Measurements from ENCODE around the gene KRTAP11-1.
A peak's percentile ranks its signal among the peaks of the same experiment; 100 is the strongest.

The KRTAP11-1 gene

GRCh38 chr21:30881480-30881879, at the start of gene KRTAP11-1:
Gene KRTAP11-1 (minus strand): TSS chr21:30881580. CDS start chr21:30881524, 56 bp downstream.
- no peak within 1 kb of the TSS for H3K27ac Mint-ChIP-seq
- ATAC-seq (replicated peaks) (peak in 1 of 2 donors; percentile 12), DNase-seq (no peak)
- H3K36me3 Mint-ChIP-seq = no peaks in the 10 kb centered on the region
- peaks cover 0 to 4% of the 10 kb centered on the region in 2 donors for H3K9me3 Mint-ChIP-seq
- H3K27me3 Mint-ChIP-seq = no peaks in the 10 kb centered on the region
- no peaks in the 10 kb centered on the region for H3K4me1 Mint-ChIP-seq
- no peak within 1 kb of the TSS for H3K4me3 Mint-ChIP-seq

- H3K9me3 Mint-ChIP-seq = peaks cover 14 to 15% of the 10 kb centered on the region in 2 donors
- no peak overlapping the region for H3K4me3 Mint-ChIP-seq
- H3K4me1 Mint-ChIP-seq = no peaks in the 10 kb centered on the region
- ATAC-seq (replicated peaks) (no peak), DNase-seq (no peak)
- H3K36me3 Mint-ChIP-seq = no peaks in the 10 kb centered on the region
- no peak overlapping the region for H3K27ac Mint-ChIP-seq
- H3K27me3 Mint-ChIP-seq = no peaks in the 10 kb centered on the region
Measured at GRCh38 chr21:30924146-30924700, 42.8 kb upstream of the KRTAP11-1 start.

GRCh38 chr21:30921129-30921528, 39.7 kb upstream of the KRTAP11-1 start:
- Mint-ChIP-seq H3K4me1 (no peaks in the 10 kb centered on the region), H3K27ac (no peak overlapping the region), H3K4me3 (no peak overlapping the region), H3K9me3 (peaks cover 0 to 8% of the 10 kb centered on the region in 2 donors), H3K36me3 (no peaks in the 10 kb centered on the region), H3K27me3 (no peaks in the 10 kb centered on the region)
- no peak for DNase-seq
- no peak for ATAC-seq (replicated peaks)

- DNase-seq (no peak), ATAC-seq (replicated peaks) (no peak)
- Mint-ChIP-seq H3K4me1 (no peaks in the 10 kb centered on the region), H3K9me3 (peaks cover 0 to 4% of the 10 kb centered on the region in 2 donors), H3K36me3 (no peaks in the 10 kb centered on the region), H3K4me3 (no peak overlapping the region), H3K27ac (no peak overlapping the region), H3K27me3 (no peaks in the 10 kb centered on the region)
Measured at GRCh38 chr21:30917557-30917956, 36.2 kb upstream of the KRTAP11-1 start.

GRCh38 chr21:30900881-30901280, 19.5 kb upstream of the KRTAP11-1 start:
- Mint-ChIP-seq H3K27ac (no peak overlapping the region), H3K4me1 (no peaks in the 10 kb centered on the region), H3K27me3 (no peaks in the 10 kb centered on the region), H3K9me3 (peaks cover 0 to 7% of the 10 kb centered on the region in 2 donors), H3K36me3 (no peaks in the 10 kb centered on the region), H3K4me3 (no peak overlapping the region)
- no peak for DNase-seq
- peak in 1 of 2 donors; percentile 10 for ATAC-seq (replicated peaks)

- no peak for ATAC-seq (replicated peaks)
- H3K36me3 Mint-ChIP-seq = no peaks in the 10 kb centered on the region
Measured at GRCh38 chr21:30882866-30883597, 1.7 kb upstream of the KRTAP11-1 start.

GRCh38 chr21:30880914-30881313, 466 bp downstream of the KRTAP11-1 start:
- ATAC-seq (replicated peaks) (no peak), DNase-seq (no peak)
- peaks cover 0 to 3% of the 10 kb centered on the region in 2 donors for H3K9me3 Mint-ChIP-seq
- no peaks in the 10 kb centered on the region for H3K4me1 Mint-ChIP-seq
- no peaks in the 10 kb centered on the region for H3K36me3 Mint-ChIP-seq
- no peak overlapping the region for H3K27ac Mint-ChIP-seq
- H3K4me3 Mint-ChIP-seq = no peak overlapping the region
- H3K27me3 Mint-ChIP-seq = no peaks in the 10 kb centered on the region

More at GRCh38 chr21:30882866-30883597, 1.7 kb upstream of the KRTAP11-1 start:
- Mint-ChIP-seq H3K27ac (no peak overlapping the region), H3K9me3 (peaks cover 0 to 10% of the 10 kb centered on the region in 2 donors), H3K27me3 (no peaks in the 10 kb centered on the region), H3K4me3 (no peak overlapping the region), H3K4me1 (no peaks in the 10 kb centered on the region)
- no peak for DNase-seq

- no peak for ATAC-seq (replicated peaks)
Measured at GRCh38 chr21:30874526-30874925, 6.9 kb downstream of the KRTAP11-1 start.

GRCh38 chr21:30847627-30848500, 33.5 kb downstream of the KRTAP11-1 start:
- H3K27ac Mint-ChIP-seq = no peak overlapping the region
- H3K27me3 Mint-ChIP-seq = no peaks in the 10 kb centered on the region
- no peak overlapping the region for H3K4me3 Mint-ChIP-seq
- DNase-seq = no peak
- H3K4me1 Mint-ChIP-seq = no peaks in the 10 kb centered on the region
- peaks cover 0 to 2% of the 10 kb centered on the region in 2 donors for H3K9me3 Mint-ChIP-seq
- ATAC-seq (replicated peaks) = no peak
- H3K36me3 Mint-ChIP-seq = no peaks in the 10 kb centered on the region

More at GRCh38 chr21:30874526-30874925, 6.9 kb downstream of the KRTAP11-1 start:
- Mint-ChIP-seq H3K4me1 (no peaks in the 10 kb centered on the region), H3K36me3 (no peaks in the 10 kb centered on the region), H3K4me3 (no peak overlapping the region), H3K9me3 (peaks cover 2 to 4% of the 10 kb centered on the region in 2 donors), H3K27me3 (no peaks in the 10 kb centered on the region), H3K27ac (no peak overlapping the region)
- no peak for DNase-seq

GRCh38 chr21:30842990-30843389, 38.4 kb downstream of the KRTAP11-1 start:
- H3K4me3 Mint-ChIP-seq = no peak overlapping the region
- ATAC-seq (replicated peaks) (no peak), DNase-seq (no peak)
- no peaks in the 10 kb centered on the region for H3K36me3 Mint-ChIP-seq
- peaks cover 0 to 2% of the 10 kb centered on the region in 2 donors for H3K9me3 Mint-ChIP-seq
- H3K27ac Mint-ChIP-seq = no peak overlapping the region
- H3K4me1 Mint-ChIP-seq = no peaks in the 10 kb centered on the region
- H3K27me3 Mint-ChIP-seq = no peaks in the 10 kb centered on the region

GRCh38 chr21:30839304-30839703, 42.1 kb downstream of the KRTAP11-1 start:
- Mint-ChIP-seq H3K4me1 (no peaks in the 10 kb centered on the region), H3K27ac (no peak overlapping the region), H3K36me3 (no peaks in the 10 kb centered on the region), H3K9me3 (no peaks in the 10 kb centered on the region), H3K4me3 (no peak overlapping the region), H3K27me3 (no peaks in the 10 kb centered on the region)
- DNase-seq (no peak), ATAC-seq (replicated peaks) (peak; percentile 56 to 67)

- Mint-ChIP-seq H3K27ac (no peak overlapping the region), H3K4me3 (no peak overlapping the region), H3K36me3 (no peaks in the 10 kb centered on the region), H3K9me3 (no peaks in the 10 kb centered on the region), H3K4me1 (no peaks in the 10 kb centered on the region), H3K27me3 (no peaks in the 10 kb centered on the region)
- ATAC-seq (replicated peaks) (no peak), DNase-seq (no peak)
Measured at GRCh38 chr21:30838536-30838935, 42.8 kb downstream of the KRTAP11-1 start.

- Mint-ChIP-seq H3K4me1 (no peaks in the 10 kb centered on the region), H3K27me3 (peaks cover 0 to 7% of the 10 kb centered on the region in 2 donors), H3K4me3 (no peak overlapping the region), H3K27ac (no peak overlapping the region), H3K9me3 (peaks cover 0 to 10% of the 10 kb centered on the region in 2 donors), H3K36me3 (no peaks in the 10 kb centered on the region)
- ATAC-seq (replicated peaks) (no peak), DNase-seq (peak; percentile 2)
Measured at GRCh38 chr21:30831194-30831765, 50.1 kb downstream of the KRTAP11-1 start.

All from stimulated activated naive B cell treated with anti-CD40 and anti-IgM and Interleukin-4, amounts not matched to agents 10 μg/mL and 1 μg/mL and 100 μg/mL, for 72 hours (primary cell).